MG63 (cell line): Measurements from ENCODE around the gene HAX1. TPM values are rescaled to one million over a fixed set of nuclear protein-coding genes. Genes with fewer than 3 reads are reported as not detected.
"Not testable (repeated sequence)": the region's sequence is repeated elsewhere in the genome, so short reads cannot be mapped to it uniquely, and the experiment has no call there.

ENCODE experiments used
- DNase-seq: peaks from one replicate; pipeline ENCODE4 v3.0.0-alpha.2; 2020
- H3K27me3 ChIP-seq: fragments of 250-450 bp; sonication (Bioruptor Pico); 2 replicates; pipeline ENCODE4 v1.5.1; 2020; ENCODE audit warnings: mild to moderate bottlenecking, moderate library complexity
- H3K36me3 ChIP-seq: fragments of 250-450 bp; sonication (Bioruptor Pico); 2 replicates; pipeline ENCODE4 v1.5.1; 2020; ENCODE audit warnings: mild to moderate bottlenecking, moderate library complexity
- H3K4me3 ChIP-seq: fragments of 250-450 bp; sonication (Bioruptor Pico); 2 replicates; pipeline ENCODE4 v1.5.1; 2020; ENCODE audit warnings: mild to moderate bottlenecking, moderate library complexity
- H3K9me3 ChIP-seq: fragments of 250-450 bp; sonication (Bioruptor Pico); 2 replicates; pipeline ENCODE4 v1.5.1; 2020; ENCODE audit warnings: mild to moderate bottlenecking, moderate library complexity
- total RNA-seq: library from RNA; depleted of rRNA; stranded (reverse); fragments of >200 nt; shearing (Covaris generic); gene quantifications from 2 replicates; pipeline ENCODE4 v1.2.3, GENCODE V29; 2014; ENCODE audit warnings: low replicate concordance

The HAX1 gene
- total RNA-seq, 1 experiment from 2014 or later: 243 TPM

- H3K27me3 ChIP-seq: no peaks in the 10 kb centered on the region
- no peak for DNase-seq
- peaks cover 94% of the 10 kb centered on the region for H3K36me3 ChIP-seq
- no peaks in the 10 kb centered on the region for H3K9me3 ChIP-seq
- no peak overlapping the region for H3K4me3 ChIP-seq
These were observed 8.7 kb upstream of the HAX1 start for GRCh38 chr1:154263465-154264332.

- H3K27me3 ChIP-seq: no peaks in the 10 kb centered on the region
- no peaks in the 10 kb centered on the region for H3K9me3 ChIP-seq
- no peak for DNase-seq
- H3K4me3 ChIP-seq: no peak overlapping the region
- peaks cover 94% of the 10 kb centered on the region for H3K36me3 ChIP-seq
These were observed 8.0 kb upstream of the HAX1 start for GRCh38 chr1:154264454-154264853.

GRCh38 chr1:154265586-154265985, 6.8 kb upstream of the HAX1 start:
- no peaks in the 10 kb centered on the region for H3K27me3 ChIP-seq
- peaks cover 87% of the 10 kb centered on the region for H3K36me3 ChIP-seq
- DNase-seq: no peak
- H3K4me3 ChIP-seq: no peak overlapping the region
- no peaks in the 10 kb centered on the region for H3K9me3 ChIP-seq

- Histone ChIP-seq H3K4me3 (no peak overlapping the region; the same call in 1 of the 2 replicates), H3K9me3 (no peaks in the 10 kb centered on the region), H3K36me3 (peaks cover 66% of the 10 kb centered on the region), H3K27me3 (no peaks in the 10 kb centered on the region)
- DNase-seq: no peak
These were observed 1.6 kb upstream of the HAX1 start for GRCh38 chr1:154270833-154271232.

GRCh38 chr1:154272999-154273563, 652 bp downstream of the HAX1 start:
- no peaks in the 10 kb centered on the region for H3K9me3 ChIP-seq
- H3K36me3 ChIP-seq: peaks cover 55% of the 10 kb centered on the region
- peak overlapping the region; percentile 97 for H3K4me3 ChIP-seq
- H3K27me3 ChIP-seq: no peaks in the 10 kb centered on the region
- DNase-seq: no peak

- Histone ChIP-seq H3K4me3 (no peak overlapping the region), H3K27me3 (no peaks in the 10 kb centered on the region), H3K9me3 (no peaks in the 10 kb centered on the region), H3K36me3 (peaks cover 33% of the 10 kb centered on the region)
- DNase-seq: peak; percentile 8
These were observed 4.4 kb downstream of the HAX1 start for GRCh38 chr1:154276797-154277196.

GRCh38 chr1:154287591-154287990, 15.2 kb downstream of the HAX1 start:
- not testable (repeated sequence) for H3K4me3 ChIP-seq, H3K36me3 ChIP-seq, H3K27me3 ChIP-seq, H3K9me3 ChIP-seq, DNase-seq

GRCh38 chr1:154288661-154289060, 16.2 kb downstream of the HAX1 start:
- no peak for DNase-seq

GRCh38 chr1:154290921-154291320, 18.5 kb downstream of the HAX1 start:
- Histone ChIP-seq H3K4me3 (no peak overlapping the region), H3K36me3 (no peaks in the 10 kb centered on the region), H3K9me3 (peaks cover 22% of the 10 kb centered on the region), H3K27me3 (no peaks in the 10 kb centered on the region)
- no peak for DNase-seq

More at GRCh38 chr1:154288661-154289060, 16.2 kb downstream of the HAX1 start:
- Histone ChIP-seq H3K9me3 (peaks cover 4% of the 10 kb centered on the region; the same call in 1 of the 2 replicates), H3K36me3 (no peaks in the 10 kb centered on the region), H3K4me3 (no peak overlapping the region), H3K27me3 (no peaks in the 10 kb centered on the region)

GRCh38 chr1:154295408-154296235, 23.2 kb downstream of the HAX1 start:
- DNase-seq: no peak

GRCh38 chr1:154301582-154301981, 29.2 kb downstream of the HAX1 start:
- Histone ChIP-seq H3K4me3 (no peak overlapping the region), H3K27me3 (no peaks in the 10 kb centered on the region), H3K9me3 (peaks cover 5% of the 10 kb centered on the region), H3K36me3 (no peaks in the 10 kb centered on the region)
- DNase-seq: no peak

More at GRCh38 chr1:154295408-154296235, 23.2 kb downstream of the HAX1 start:
- Histone ChIP-seq H3K36me3 (no peaks in the 10 kb centered on the region), H3K27me3 (no peaks in the 10 kb centered on the region), H3K9me3 (peaks cover 32% of the 10 kb centered on the region), H3K4me3 (no peak overlapping the region)

GRCh38 chr1:154304664-154305337, 32.4 kb downstream of the HAX1 start:
- Histone ChIP-seq H3K27me3 (no peaks in the 10 kb centered on the region), H3K4me3 (no peak overlapping the region), H3K36me3 (no peaks in the 10 kb centered on the region), H3K9me3 (no peaks in the 10 kb centered on the region)
- no peak for DNase-seq

GRCh38 chr1:154306151-154306550, 33.7 kb downstream of the HAX1 start:
- no peak for DNase-seq
- no peaks in the 10 kb centered on the region for H3K27me3 ChIP-seq
- no peak overlapping the region for H3K4me3 ChIP-seq
- no peaks in the 10 kb centered on the region for H3K9me3 ChIP-seq
- H3K36me3 ChIP-seq: no peaks in the 10 kb centered on the region

GRCh38 chr1:154307670-154308270, 35.3 kb downstream of the HAX1 start:
- H3K27me3 ChIP-seq, H3K36me3 ChIP-seq, DNase-seq, H3K9me3 ChIP-seq, H3K4me3 ChIP-seq: not testable (repeated sequence)

GRCh38 chr1:154309136-154309535, 36.7 kb downstream of the HAX1 start:
- H3K9me3 ChIP-seq, H3K27me3 ChIP-seq, H3K4me3 ChIP-seq: not testable (repeated sequence)

More at GRCh38 chr1:154309136-154309535, 36.7 kb downstream of the HAX1 start:
- not testable (repeated sequence) for H3K36me3 ChIP-seq, DNase-seq
